GM21423 (cell line): ENCODE measurements around the gene MMS19.
"Not testable (repeated sequence)": the region's sequence is repeated elsewhere in the genome, so short reads cannot be mapped to it uniquely, and the experiment has no call there.

Experiments used
- ATAC-seq: cut with Tn5 transposase; IDR thresholded peaks from one replicate; pipeline ENCODE4 v1.9.1; 2021; ENCODE audit warnings: mild to moderate bottlenecking, moderate library complexity; ENCODE audit not compliant: unreplicated experiment

Gene MMS19

DNA sequence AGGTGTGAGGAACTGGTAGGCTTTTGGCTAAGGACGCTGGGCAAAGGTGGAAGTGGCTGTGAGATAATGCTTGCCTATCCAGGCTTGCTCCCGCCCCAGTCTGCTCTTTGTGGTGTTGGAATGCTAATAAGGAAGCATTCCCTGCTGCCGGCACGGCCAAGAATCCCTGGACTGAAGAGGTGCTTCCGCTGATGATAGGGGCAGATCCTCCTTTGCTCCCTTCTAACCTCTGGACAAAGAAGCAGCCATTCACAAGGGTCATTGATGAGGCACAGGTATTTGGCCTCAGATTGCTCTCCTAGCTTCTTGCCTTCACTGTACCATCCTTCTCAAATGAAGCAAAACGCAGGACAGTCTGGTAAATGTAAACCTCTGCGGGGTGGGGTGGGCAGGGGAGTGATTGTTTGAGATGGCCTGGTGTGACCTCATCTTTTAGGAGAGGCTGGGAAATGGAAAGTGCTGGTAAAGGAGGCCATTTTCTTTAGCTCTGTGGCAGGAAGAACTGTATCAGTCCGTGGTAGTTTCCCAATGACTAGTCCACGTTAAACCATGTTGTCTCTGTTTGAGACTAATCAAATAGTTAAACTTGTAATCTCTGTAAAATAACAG lies 70.5 kb downstream of the MMS19 start:
- ATAC-seq: no peak

DNA sequence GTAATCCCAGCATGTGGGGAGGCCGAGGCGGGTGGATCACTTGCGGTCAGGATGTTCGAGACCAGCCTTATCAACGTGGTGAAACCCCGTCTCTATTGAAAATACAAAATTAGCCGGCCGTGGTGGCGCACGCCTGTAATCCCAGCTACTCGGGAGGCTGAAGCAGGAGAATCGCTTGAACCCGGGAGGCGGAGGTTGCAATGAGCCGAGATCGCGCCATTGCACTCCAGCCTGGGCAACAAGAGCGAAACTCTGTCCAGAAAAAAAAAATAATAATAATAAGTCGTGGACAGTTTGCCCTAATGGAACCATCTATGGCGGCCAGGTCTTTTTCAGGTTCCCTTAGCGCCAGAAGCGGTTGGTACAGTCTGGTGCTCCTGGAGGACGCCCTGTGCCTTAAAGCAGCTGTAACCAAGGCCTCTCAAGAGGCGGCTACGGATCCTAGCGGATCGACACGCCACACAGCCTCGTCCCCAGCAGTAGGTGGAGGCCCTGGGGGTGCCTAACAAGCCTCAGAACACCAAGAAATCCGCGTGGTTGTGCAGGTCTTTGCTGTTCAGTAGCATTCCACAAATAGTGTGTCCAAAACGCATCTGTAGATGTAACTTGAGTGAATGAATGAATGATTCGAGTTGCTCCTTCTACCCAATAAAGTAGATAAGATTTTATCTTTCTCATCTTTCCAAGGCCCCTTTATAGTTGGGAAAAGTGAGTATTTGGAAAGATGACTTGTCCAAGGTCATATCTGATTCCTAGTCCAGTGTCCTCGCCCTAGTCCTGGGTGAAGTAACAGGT lies 71.2 kb downstream of the MMS19 start:
- ATAC-seq: no peak

DNA sequence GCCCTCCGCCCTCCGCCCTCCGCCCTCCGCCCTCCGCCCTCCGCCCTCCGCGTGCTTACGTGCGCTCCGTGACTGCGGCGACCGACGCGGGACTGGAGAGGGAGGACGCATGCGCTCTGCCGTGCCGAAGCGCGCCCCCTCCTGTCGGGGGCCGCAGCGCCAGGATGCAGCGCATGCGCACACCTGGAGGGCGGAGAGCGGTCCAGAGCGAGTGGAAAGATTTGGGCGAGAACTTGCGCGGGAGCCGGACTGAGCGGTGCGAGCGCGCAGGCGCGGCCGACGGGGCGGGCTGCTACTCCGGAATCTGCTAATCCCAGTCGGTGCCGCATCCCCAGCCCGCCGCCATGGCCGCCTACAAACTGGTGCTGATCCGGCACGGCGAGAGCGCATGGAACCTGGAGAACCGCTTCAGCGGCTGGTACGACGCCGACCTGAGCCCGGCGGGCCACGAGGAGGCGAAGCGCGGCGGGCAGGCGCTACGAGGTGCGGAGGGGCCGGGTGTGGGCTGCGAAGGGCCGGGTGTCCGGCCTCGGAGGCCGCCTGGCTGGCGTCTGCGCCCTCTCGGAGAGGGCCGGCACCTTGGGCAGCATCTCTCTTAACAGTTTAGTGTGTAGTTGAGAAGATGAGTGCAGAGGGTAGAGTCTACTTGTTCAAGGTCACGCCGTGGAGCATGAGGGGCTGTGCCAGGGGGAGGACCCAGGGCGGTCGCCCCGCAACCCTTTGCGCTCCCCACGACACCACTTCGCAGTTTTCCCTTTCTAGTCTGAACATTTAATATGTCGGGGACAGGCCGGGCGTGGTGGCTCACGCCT lies 72.1 kb downstream of the MMS19 start, which contains the start of gene PGAM1:
Gene PGAM1, plus strand, starts transcription at position 228 of the 812 bp plus-strand sequence. Its CDS starts 117 bp downstream, at position 345.
- ATAC-seq: peak; percentile 85

GRCh38 chr10:97423757-97424098 lies 74.5 kb downstream of the MMS19 start:
- not testable (repeated sequence) for ATAC-seq

GRCh38 chr10:97416565-97416964 lies 81.7 kb downstream of the MMS19 start:
- ATAC-seq: no peak

- no peak for ATAC-seq
Observed at GRCh38 chr10:97412891-97413304, 85.3 kb downstream of the MMS19 start.

DNA sequence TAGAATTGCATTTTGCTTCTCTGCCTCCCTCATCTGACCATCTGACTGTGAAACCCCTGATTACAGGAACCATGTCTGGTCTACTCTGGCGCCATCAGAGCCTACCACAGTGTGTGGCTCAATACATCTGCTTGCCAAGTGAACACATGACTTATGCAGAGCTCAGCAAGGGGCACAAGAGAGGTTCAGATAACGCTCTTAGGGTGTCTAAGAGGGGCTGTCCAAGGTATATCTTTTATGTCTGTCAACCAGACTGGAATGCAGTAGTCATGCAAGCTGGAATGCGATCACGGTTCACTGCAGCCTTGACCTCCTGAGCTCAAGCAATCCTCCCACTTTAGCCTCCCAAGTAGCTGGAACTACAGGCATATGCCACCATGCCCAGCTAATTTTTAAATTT lies 86.8 kb downstream of the MMS19 start:
- ATAC-seq: no peak

DNA sequence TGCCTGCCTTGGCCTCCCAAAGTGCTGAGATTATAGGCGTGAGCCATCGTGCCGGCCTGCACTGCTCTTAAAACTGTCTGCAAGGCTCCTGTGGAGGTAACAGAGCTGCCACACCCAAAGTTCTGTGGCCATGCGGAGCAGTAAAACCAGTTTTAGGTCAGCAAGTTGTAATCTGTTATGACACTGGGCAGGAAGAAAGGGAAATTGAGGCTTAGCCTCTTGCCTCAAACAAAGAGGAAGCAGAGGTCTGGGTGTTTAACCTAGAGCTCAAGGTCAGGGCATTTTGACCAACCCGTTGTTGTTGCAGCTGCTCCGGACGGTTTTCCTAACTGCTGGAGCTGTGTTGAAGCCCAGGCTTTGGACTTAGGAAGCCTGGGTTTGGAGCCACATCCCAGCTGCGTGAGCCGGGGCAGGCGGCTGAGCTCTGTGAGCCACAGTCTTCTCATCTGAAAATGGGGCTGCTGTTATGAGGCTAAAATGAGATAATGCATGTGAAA lies 89.7 kb downstream of the MMS19 start:
- ATAC-seq: no peak
